GM12878 (cell line): ENCODE results near the gene FCN2. TPM values are rescaled to one million over a fixed set of nuclear protein-coding genes. Genes with fewer than 3 reads are reported as not detected.

Experiments used
- ATAC-seq: fragments of 200-7000 bp; cut with Tn5 transposase; 3 replicates; pipeline ENCODE4 v1.9.1; 2020; ENCODE audit warnings: mild to moderate bottlenecking, moderate library complexity
- BruUV-seq: library from RNA; stranded (reverse); fragments of 400-500 nt; replicated peaks from 2 replicates; lab custom pipeline; 2021; lab: Mats Ljungman, UMichigan
- CTCF ChIA-PET: fragments of 300-600 bp; sonication (Branson Sonifier 250); formaldehyde crosslinking; extraction: SDS; loops from one replicate; lab custom pipeline; 2021; ENCODE audit warnings: inconsistent platforms; lab: Yijun Ruan, JAX
- POLR2A ChIA-PET: fragments of 350-600 bp; formaldehyde crosslinking; extraction: SDS; loops from one replicate; lab custom pipeline; 2021; ENCODE audit warnings: inconsistent platforms; lab: Charles Lee
- RAD21 ChIA-PET: fragments of 300-600 bp; sonication (Branson Sonifier 250); formaldehyde crosslinking; loops from one replicate; lab custom pipeline; 2023; ENCODE audit warnings: antibody characterized with exemption; ENCODE audit not compliant: unreplicated experiment; lab: Charles Lee
- SMC1A ChIA-PET: fragments of 300-600 bp; sonication (Branson Sonifier 250); formaldehyde crosslinking; loops from one replicate; lab custom pipeline; 2023; ENCODE audit not compliant: unreplicated experiment, uncharacterized antibody; lab: Charles Lee
- DNase-seq: peaks from one replicate; pipeline ENCODE4 v3.0.0-alpha.2; 2011; ENCODE audit warnings: low read depth, low spot score
- FAIRE-seq: peaks from 3 replicates; lab custom pipeline; 2011; peaks lifted over from hg19 to GRCh38; lab: Jason Lieb, UNC
- H2AFZ ChIP-seq: 2 replicates; pipeline ENCODE4 v1.6.0; 2011; ENCODE audit warnings: low read depth, low read length, control low read depth; ENCODE audit not compliant: control insufficient read depth
- H3K27ac ChIP-seq: 2 replicates; pipeline ENCODE4 v1.5.1; 2011; ENCODE audit warnings: control low read depth; ENCODE audit not compliant: control insufficient read depth, insufficient read depth
- H3K27me3 ChIP-seq, 2 experiments: replicated peaks in 1 of 2; 2 replicates each; pipeline versions ENCODE4 v1.6.0 to v1.6.1; 2011; ENCODE audit warnings: low read length in 1 of 2; ENCODE audit not compliant: control insufficient read depth in 2 of 2, insufficient read depth in 2 of 2
- H3K36me3 ChIP-seq, 2 experiments: 2 replicates each; pipeline ENCODE4 v1.5.1; 2011; ENCODE audit warnings: low read length in 1 of 2; ENCODE audit not compliant: control insufficient read depth in 2 of 2, insufficient read depth in 2 of 2
- H3K4me1 ChIP-seq: 2 replicates; pipeline ENCODE4 v1.6.1; 2011; ENCODE audit warnings: mild to moderate bottlenecking, low read length, moderate library complexity, mixed read lengths; ENCODE audit not compliant: control insufficient read depth, insufficient read depth
- H3K4me2 ChIP-seq: 2 replicates; pipeline ENCODE4 v1.6.0; 2011; ENCODE audit warnings: control low read depth; ENCODE audit not compliant: control insufficient read depth, insufficient read depth
- H3K4me3 ChIP-seq: fragments of 200-600 bp; sonication (generic); 2 replicates; pipeline ENCODE4 v1.5.1; 2016
- H3K79me2 ChIP-seq: 2 replicates; pipeline ENCODE4 v1.6.0; 2011; ENCODE audit warnings: low read length; ENCODE audit not compliant: control insufficient read depth, insufficient read depth
- H3K9ac ChIP-seq: 2 replicates; pipeline ENCODE4 v1.8.0; 2011; ENCODE audit warnings: low read length, control low read depth, mixed read lengths; ENCODE audit not compliant: control insufficient read depth, insufficient read depth
- H3K9me3 ChIP-seq: replicated peaks from 3 replicates; pipeline ENCODE4 v1.5.1; 2011; ENCODE audit warnings: mild to moderate bottlenecking, low read length; ENCODE audit not compliant: control insufficient read depth, insufficient read depth
- H4K20me1 ChIP-seq: 2 replicates; pipeline ENCODE4 v1.6.0; 2011; ENCODE audit not compliant: control insufficient read depth, insufficient read depth
- BCL11A ChIP-seq: IDR thresholded peaks from 2 replicates; pipeline ENCODE4 v1.6.1; 2011; ENCODE audit warnings: low read depth, low read length
- CUX1 ChIP-seq: IDR thresholded peaks from 2 replicates; pipeline ENCODE4 v1.6.1; 2012; ENCODE audit warnings: improper control_type of control experiment, low read depth, low read length; ENCODE audit not compliant: insufficient replicate concordance
- EGR1 ChIP-seq, 2 experiments: IDR thresholded peaks; 1 replicate in 1 of 2; 2 replicates in 1 of 2; pipeline ENCODE4 v1.6.1; 2011 to 2012; ENCODE audit warnings: low read depth in 2 of 2, low read length in 2 of 2, borderline replicate concordance in 1 of 2, mild to moderate bottlenecking in 1 of 2, moderate library complexity in 1 of 2
- ELK1 ChIP-seq: IDR thresholded peaks from 2 replicates; pipeline ENCODE4 v1.6.1; 2012; ENCODE audit warnings: low read depth, low read length, improper control_type of control experiment
- MYB ChIP-seq: fragments of 150-350 bp; IDR thresholded peaks from 2 replicates; pipeline ENCODE4 v1.6.1; 2014; ENCODE audit warnings: mild to moderate bottlenecking, low read depth, low read length, borderline replicate concordance
- SIX5 ChIP-seq: IDR thresholded peaks from 2 replicates; pipeline ENCODE4 v1.6.1; 2011; ENCODE audit warnings: mild to moderate bottlenecking, low read depth, low read length, moderate library complexity; ENCODE audit not compliant: severe bottlenecking
- SMAD5 ChIP-seq: IDR thresholded peaks from 2 replicates; pipeline ENCODE4 v1.6.1; 2016; ENCODE audit warnings: antibody characterized with exemption, low read depth
- SPI1 ChIP-seq: IDR thresholded peaks from 2 replicates; pipeline ENCODE4 v1.6.1; 2011; ENCODE audit warnings: low read depth, mild to moderate bottlenecking, low read length, moderate library complexity, borderline replicate concordance; ENCODE audit not compliant: insufficient read depth
- STAT1 ChIP-seq: fragments of 450-650 bp; conservative IDR thresholded peaks from 2 replicates; pipeline ENCODE4 v1.6.1; 2014; ENCODE audit warnings: antibody characterized with exemption, mild to moderate bottlenecking
- SUPT20H ChIP-seq: IDR thresholded peaks from 2 replicates; pipeline ENCODE4 v1.6.1; 2011; ENCODE audit warnings: low read depth, mild to moderate bottlenecking, low read length, moderate library complexity, borderline replicate concordance; ENCODE audit not compliant: control insufficient read depth
- WGBS: methylation state at CpG from one replicate; pipeline ENCODE4 v1.1.6; 2016; ENCODE audit warnings: low lambda C conversion rate; ENCODE audit not compliant: insufficient replicate concordance, insufficient coverage; ENCODE audit errors: missing lambda C conversion rate; 5-methylcytosine and 5-hydroxymethylcytosine counted together
- in situ Hi-C: fragments of 300-500 bp; cut with MboI; formaldehyde crosslinking; loops from 9 replicates; pipeline ENCODE4 v1.14.3; 2018; ENCODE audit warnings: mixed read lengths
- intact Hi-C: fragments of 100-400 bp; cut with micrococcal nuclease; formaldehyde crosslinking; loops from one replicate; pipeline ENCODE4 v1.14.2; 2022; ENCODE audit not compliant: unreplicated experiment
- polyA plus RNA-seq, 11 experiments: library from polyadenylated mRNA; depleted of rRNA in 4 of 11; unstranded in 6 of 11; stranded (reverse) in 5 of 11; fragments of >200 nt; fragmentation: Nextera tagmentation in 4 of 11; fragmentation: Illumina TruSeq in 1 of 11; extraction: Ambion mirVana in 4 of 11; extraction: Trizol in 1 of 11; gene quantifications; 1 replicate in 1 of 11; 2 replicates in 10 of 11; pipeline versions ENCODE4 v1.2.1 to v1.2.3, GENCODE V29; 2011 to 2016; ENCODE audit warnings: inconsistent platforms in 2 of 11, missing spikeins in 2 of 11, low read depth in 1 of 11
- total RNA-seq, 4 experiments: library from RNA; depleted of rRNA in 3 of 4; stranded (reverse); fragments of >200 nt in 3 of 4; fragmentation: Illumina TruSeq in 1 of 4; extraction: Trizol in 1 of 4; gene quantifications; 2 replicates each; pipeline versions ENCODE4 v1.2.1 to v1.2.3, GENCODE V29; 2013 to 2021

The FCN2 gene
- total and polyA plus RNA-seq, 10 of the 15 experiments (the other 5 are each of a cell fraction or from before 2014, with no cell fraction given) = not detected

GRCh38 chr9:134877541-134877940 lies 3.1 kb upstream of the FCN2 start:
- ChIA-PET POLR2A (no interaction called here), SMC1A (no interaction called here), RAD21 (no interaction called here)
- FAIRE-seq = no peak
- Histone ChIP-seq H3K36me3 (no peaks in the 10 kb centered on the region), H3K4me3 (no peak overlapping the region), H3K4me1 (no peaks in the 10 kb centered on the region; the same call in 1 of the 2 replicates), H4K20me1 (no peaks in the 10 kb centered on the region), H3K27ac (no peak overlapping the region), H3K9me3 (no peaks in the 10 kb centered on the region; the same call in 1 of the 3 replicates)
- DNase-seq = no peak
- no peak for ATAC-seq
- intact Hi-C loops = no loop called here
- in situ Hi-C loops = no loop called here
- no peak for TF ChIP-seq MYB
- no peak for TF ChIP-seq SPI1
- no peak for TF ChIP-seq SIX5
- no peak for TF ChIP-seq ELK1
- no peak for TF ChIP-seq CUX1
- no peak for TF ChIP-seq EGR1 (IDR thresholded peaks at IDR 0.05; ENCODE audit: borderline replicate concordance in 1 of 2, low read depth in 2 of 2, low read length in 2 of 2)
- no peak for TF ChIP-seq SUPT20H
- no peak for TF ChIP-seq STAT1
- TF ChIP-seq SMAD5 = no peak
- no peak for TF ChIP-seq BCL11A
- TF ChIP-seq, all 136 proteins: peak for 0
- no TSS peak for BruUV-seq
- Histone ChIP-seq H3K4me2 (no peak overlapping the region), H3K79me2 (no peaks in the 10 kb centered on the region), H3K9ac (no peak overlapping the region), H3K27me3 (no peaks in the 10 kb centered on the region; a peak in 1 of 4 replicates), H2AFZ (no peak overlapping the region)
- CTCF ChIA-PET = no interaction called here
- 25% methylated on average over 4 of the region's 4 CpGs for WGBS
